IMR-90 (cell line): ENCODE results near the gene ZNF780A. TPM values are rescaled to one million over a fixed set of nuclear protein-coding genes. Genes with fewer than 3 reads are reported as not detected.
A peak's percentile ranks its signal among the peaks of the same experiment; 100 is the strongest.

Experiments
- ATAC-seq: fragments of 200-7000 bp; cut with Tn5 transposase; 2 replicates; pipeline ENCODE4 v1.9.1; 2020; ENCODE audit warnings: low read depth, mild to moderate bottlenecking, moderate library complexity
- BruUV-seq: library from RNA; stranded (reverse); fragments of 400-500 nt; replicated peaks from 2 replicates; lab custom pipeline; 2021; lab: Mats Ljungman, UMichigan
- CTCF ChIA-PET: fragments of 300-600 bp; formaldehyde crosslinking; extraction: SDS; loops from one replicate; lab custom pipeline; 2021; ENCODE audit warnings: antibody characterized with exemption; lab: Yijun Ruan, JAX
- POLR2A ChIA-PET: fragments of 300-600 bp; sonication (Branson Sonifier 250); formaldehyde crosslinking; loops from one replicate; lab custom pipeline; 2022; ENCODE audit warnings: antibody characterized with exemption; ENCODE audit not compliant: unreplicated experiment; lab: Charles Lee
- DNase-seq: peaks from one replicate; pipeline ENCODE4 v3.0.0; 2013
- H2AFZ ChIP-seq: replicated peaks from 2 replicates; pipeline ENCODE3; 2013; ENCODE audit warnings: low read length, mild to moderate bottlenecking; ENCODE audit not compliant: poor library complexity
- H2AK5ac ChIP-seq: 2 replicates; pipeline ENCODE4 v1.6.1; 2013; ENCODE audit warnings: low read depth, low read length, inconsistent platforms
- H2AK9ac ChIP-seq: replicated peaks from 2 replicates; pipeline ENCODE3; 2013; ENCODE audit warnings: mild to moderate bottlenecking, low read depth, low read length, moderate library complexity; ENCODE audit not compliant: poor library complexity
- H2BK120ac ChIP-seq: 2 replicates; pipeline ENCODE4 v1.6.1; 2013; ENCODE audit warnings: low read depth, low read length, inconsistent platforms
- H2BK15ac ChIP-seq: 3 replicates; pipeline ENCODE4 v1.6.1; 2013; ENCODE audit warnings: low read depth, low read length, inconsistent platforms
- H2BK20ac ChIP-seq: 2 replicates; pipeline ENCODE4 v1.6.1; 2013; ENCODE audit warnings: low read depth, mild to moderate bottlenecking, inconsistent platforms, low read length, moderate library complexity
- H2BK5ac ChIP-seq: 2 replicates; pipeline ENCODE4 v1.6.1; 2013; ENCODE audit warnings: mild to moderate bottlenecking, low read depth, low read length, inconsistent platforms; ENCODE audit not compliant: poor library complexity, severe bottlenecking
- H3K14ac ChIP-seq: replicated peaks from 2 replicates; pipeline ENCODE4 v1.6.1; 2013; ENCODE audit warnings: low read depth, low read length, inconsistent platforms
- H3K18ac ChIP-seq: 2 replicates; pipeline ENCODE4 v1.6.1; 2013; ENCODE audit warnings: low read depth, low read length, control low read depth
- H3K23ac ChIP-seq: 2 replicates; pipeline ENCODE4 v1.6.1; 2013; ENCODE audit warnings: low read depth, low read length, inconsistent platforms
- H3K27ac ChIP-seq: 2 replicates; pipeline ENCODE4 v1.5.1; 2013; ENCODE audit warnings: mild to moderate bottlenecking, control low read depth, low read length; ENCODE audit not compliant: insufficient read depth
- H3K27me3 ChIP-seq: 2 replicates; pipeline ENCODE4 v1.6.1; 2013; ENCODE audit warnings: low read length; ENCODE audit not compliant: control insufficient read depth, insufficient read depth
- H3K36me3 ChIP-seq: 2 replicates; pipeline ENCODE4 v1.6.1; 2013; ENCODE audit warnings: low read length, mixed read lengths; ENCODE audit not compliant: control insufficient read depth, insufficient read depth
- H3K4ac ChIP-seq: 2 replicates; pipeline ENCODE4 v1.6.1; 2013; ENCODE audit warnings: low read depth, low read length, inconsistent platforms
- H3K4me1 ChIP-seq: 2 replicates; pipeline ENCODE4 v1.6.1; 2013; ENCODE audit warnings: low read length, mixed read lengths; ENCODE audit not compliant: control insufficient read depth, insufficient read depth
- H3K4me2 ChIP-seq: 2 replicates; pipeline ENCODE4 v1.6.1; 2013; ENCODE audit warnings: low read depth, mild to moderate bottlenecking, control low read depth, low read length, moderate library complexity
- H3K4me3 ChIP-seq: 2 replicates; pipeline ENCODE4 v1.5.1; 2013; ENCODE audit warnings: low read depth, mild to moderate bottlenecking, control low read depth, low read length, moderate library complexity; ENCODE audit not compliant: insufficient read depth
- H3K56ac ChIP-seq: 2 replicates; pipeline ENCODE4 v1.6.1; 2013; ENCODE audit warnings: low read length, inconsistent platforms; ENCODE audit not compliant: insufficient read depth; ENCODE audit errors: extremely low read depth
- H3K79me1 ChIP-seq, 2 experiments: 2 replicates each; pipeline ENCODE4 v1.6.1; 2013; ENCODE audit warnings: low read length in 2 of 2, inconsistent platforms in 1 of 2, low read depth in 1 of 2
- H3K9ac ChIP-seq: 2 replicates; pipeline ENCODE4 v1.6.1; 2013; ENCODE audit warnings: low read depth, low read length, control low read depth
- H3K9me1 ChIP-seq: 2 replicates; pipeline ENCODE4 v1.6.1; 2013; ENCODE audit warnings: low read length, inconsistent platforms; ENCODE audit not compliant: insufficient read depth
- H3K9me3 ChIP-seq: 2 replicates; pipeline ENCODE4 v1.6.1; 2013; ENCODE audit warnings: low read length; ENCODE audit not compliant: control insufficient read depth, insufficient read depth
- H4K20me1 ChIP-seq: 2 replicates; pipeline ENCODE4 v1.6.1; 2013; ENCODE audit warnings: low read length, inconsistent platforms; ENCODE audit not compliant: insufficient read depth
- H4K5ac ChIP-seq: 2 replicates; pipeline ENCODE4 v1.6.1; 2013; ENCODE audit warnings: mild to moderate bottlenecking, low read depth, low read length, control low read depth
- H4K8ac ChIP-seq, 2 experiments: 2 replicates each; pipeline ENCODE4 v1.6.1; 2013; ENCODE audit warnings: low read depth in 2 of 2, low read length in 2 of 2, control low read depth in 1 of 2, inconsistent platforms in 1 of 2
- H4K91ac ChIP-seq: 2 replicates; pipeline ENCODE4 v1.6.1; 2013; ENCODE audit warnings: low read depth, low read length, inconsistent platforms; ENCODE audit not compliant: insufficient read depth
- CEBPB ChIP-seq: IDR thresholded peaks from 2 replicates; pipeline ENCODE4 v1.6.1; 2012; ENCODE audit warnings: low read depth, low read length, improper control_type of control experiment
- RCOR1 ChIP-seq: IDR thresholded peaks from 2 replicates; pipeline ENCODE4 v1.6.1; 2012; ENCODE audit warnings: mild to moderate bottlenecking, low read length, improper control_type of control experiment; ENCODE audit not compliant: insufficient replicate concordance
- WGBS, 2 experiments: methylation state at CpG; one replicate each; pipeline versions ENCODE4 v1.1.5 to v1.1.7; 2013; ENCODE audit warnings: missing lambda C conversion rate in 2 of 2; ENCODE audit not compliant: insufficient read length in 1 of 2; ENCODE audit errors: extremely low coverage in 2 of 2; 5-methylcytosine and 5-hydroxymethylcytosine counted together
- dilution Hi-C: fragments of 300-500 bp; cut with HindIII; formaldehyde crosslinking; loops from one replicate; pipeline ENCODE4 v1.14.3; 2018; ENCODE audit warnings: low sequenced_read_pairs; ENCODE audit not compliant: unreplicated experiment
- in situ Hi-C: fragments of 300-500 bp; cut with MboI; formaldehyde crosslinking; loops from 3 replicates; pipeline ENCODE4 v1.14.3; 2019; ENCODE audit warnings: low sequenced_read_pairs, inconsistent platforms, mixed read lengths
- intact Hi-C: fragments of 100-400 bp; cut with micrococcal nuclease; formaldehyde crosslinking; loops from 2 replicates; pipeline ENCODE4 v1.10.0; 2022
- polyA plus RNA-seq, 3 experiments: library from polyadenylated mRNA; depleted of rRNA; stranded (reverse); fragments of >200 nt; gene quantifications; 2 replicates each; pipeline ENCODE4 v1.2.3, GENCODE V29; 2012; ENCODE audit warnings: low replicate concordance in 1 of 3
- total RNA-seq: library from RNA; depleted of rRNA; stranded (reverse); fragments of >200 nt; gene quantifications from 2 replicates; pipeline ENCODE4 v1.2.3, GENCODE V29; 2012

The ZNF780A gene
- total and polyA plus RNA-seq, 2 of the 4 experiments (the other 2 are of a cell fraction): 6.2 to 17.0 TPM

GRCh38 chr19:40084948-40085347 is 5.8 kb downstream of the ZNF780A start:
- ATAC-seq (no peak), DNase-seq (no peak)
- ChIA-PET POLR2A (no interaction called here), CTCF (no interaction called here)
- H3K4me1 ChIP-seq: no peaks in the 10 kb centered on the region
- no peak overlapping the region for H3K4ac ChIP-seq
- no peak overlapping the region for H3K56ac ChIP-seq
- H4K91ac ChIP-seq: no peak overlapping the region
- intact Hi-C loops (no loop called here), dilution Hi-C loops (no loop called here), in situ Hi-C loops (no loop called here)
- H2BK5ac ChIP-seq: no peak overlapping the region
- H3K27ac ChIP-seq: no peak overlapping the region
- H2AK5ac ChIP-seq: no peak overlapping the region
- H3K23ac ChIP-seq: no peak overlapping the region
- no peaks in the 10 kb centered on the region; the same call in 1 of the 2 replicates for H3K9me3 ChIP-seq
- H3K9me1 ChIP-seq: peaks cover 5% of the 10 kb centered on the region; the same call in 1 of the 2 replicates
- H3K36me3 ChIP-seq: peaks cover 22% of the 10 kb centered on the region
- no peak overlapping the region for H2AFZ ChIP-seq
- no peak overlapping the region for H3K4me2 ChIP-seq
- BruUV-seq: no TSS peak
- H2BK15ac ChIP-seq: no peak overlapping the region
- H2AK9ac ChIP-seq: no peak overlapping the region
- no peaks in the 10 kb centered on the region for H3K27me3 ChIP-seq
- 90% methylated on average over 4 of the region's 4 CpGs; no CpG with 5 or more reads in 1 of the 2 experiments for WGBS, 2 experiments
- no peak overlapping the region for H2BK120ac ChIP-seq
- H3K79me1 ChIP-seq: peaks cover 11 to 21% of the 10 kb centered on the region in 2 experiments; a peak in 3 of 4 replicates
- no peak overlapping the region for H3K9ac ChIP-seq
- H4K5ac ChIP-seq: no peak overlapping the region
- no peak overlapping the region for H3K4me3 ChIP-seq
- H3K14ac ChIP-seq: no peak overlapping the region
- H2BK20ac ChIP-seq: no peak overlapping the region
- TF ChIP-seq CEBPB: peak; percentile 33; the same call in 1 of the 2 replicates
- no peak for TF ChIP-seq RCOR1
- H3K18ac ChIP-seq: no peak overlapping the region
- H4K8ac ChIP-seq: no peak overlapping the region
- H4K20me1 ChIP-seq: no peaks in the 10 kb centered on the region
